ENCODE measurements around the gene CAMK1D. TPM values are rescaled to one million over a fixed set of nuclear protein-coding genes. Genes with fewer than 3 reads are reported as not detected.

The CAMK1D gene
- total RNA-seq, 4 donors from 2014 or later: 5.6 to 23.9 (median 7.4) TPM

DNA sequence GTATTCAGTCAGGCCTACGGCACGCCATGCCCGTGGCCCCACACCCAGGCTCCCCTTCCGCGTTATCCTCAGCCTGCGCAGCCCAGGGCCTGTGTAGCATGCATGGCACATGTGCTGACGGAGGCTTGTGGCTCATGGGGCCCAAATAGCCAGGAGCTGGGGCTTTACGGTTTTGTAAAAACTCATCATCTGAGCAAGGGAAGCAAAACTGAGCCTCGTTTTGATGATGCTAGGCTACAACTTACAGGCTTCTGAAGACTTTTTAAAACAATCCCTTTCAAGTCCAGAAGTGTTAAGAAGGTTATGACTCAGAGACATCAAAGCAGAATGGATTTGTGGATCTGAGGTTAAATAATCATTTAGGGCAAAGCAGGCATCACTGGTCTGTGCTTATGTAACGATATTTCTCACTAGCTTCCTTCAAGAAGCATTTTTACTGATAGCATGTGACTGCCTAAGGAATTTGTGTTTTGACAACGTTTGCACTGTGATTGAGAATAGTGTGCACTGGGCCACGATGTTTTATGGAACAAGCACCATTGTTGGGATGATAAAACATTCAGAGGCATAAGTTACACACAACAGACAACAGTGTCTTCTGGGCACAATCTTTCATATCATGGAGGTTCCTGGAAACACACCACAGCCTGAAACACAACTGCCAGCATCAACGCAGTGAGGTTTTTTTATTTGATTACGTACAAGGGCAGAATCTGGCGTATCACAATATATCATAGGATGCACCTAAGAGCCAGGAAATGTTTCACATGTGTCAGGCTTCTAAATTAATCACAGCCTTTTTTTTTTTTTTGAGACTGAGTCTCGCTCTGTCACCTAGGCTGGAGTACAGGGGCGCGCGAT is 377.9 kb downstream of the CAMK1D start:
- H3K9me3 ChIP-seq: no peaks in the 10 kb centered on the region

DNA sequence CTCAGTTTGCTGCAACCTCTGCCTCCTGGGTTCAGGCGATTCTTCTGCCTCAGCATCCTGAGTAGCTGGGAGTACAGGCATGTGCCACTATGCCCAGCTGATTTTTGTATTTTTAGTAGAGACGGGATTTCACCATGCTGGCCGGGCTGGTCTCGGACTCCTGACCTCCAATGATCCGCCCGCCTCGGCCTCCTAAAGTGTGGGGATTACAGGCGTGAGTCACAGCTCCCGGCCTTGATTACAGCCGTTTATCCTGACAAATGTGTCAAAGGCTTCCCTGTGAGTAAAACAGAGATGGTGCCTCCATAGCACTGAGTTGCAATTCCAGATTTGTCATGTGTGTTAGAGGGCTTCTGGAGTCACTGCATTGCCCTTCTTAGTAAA is 378.5 kb downstream of the CAMK1D start:
- TF ChIP-seq, protein P1, sequence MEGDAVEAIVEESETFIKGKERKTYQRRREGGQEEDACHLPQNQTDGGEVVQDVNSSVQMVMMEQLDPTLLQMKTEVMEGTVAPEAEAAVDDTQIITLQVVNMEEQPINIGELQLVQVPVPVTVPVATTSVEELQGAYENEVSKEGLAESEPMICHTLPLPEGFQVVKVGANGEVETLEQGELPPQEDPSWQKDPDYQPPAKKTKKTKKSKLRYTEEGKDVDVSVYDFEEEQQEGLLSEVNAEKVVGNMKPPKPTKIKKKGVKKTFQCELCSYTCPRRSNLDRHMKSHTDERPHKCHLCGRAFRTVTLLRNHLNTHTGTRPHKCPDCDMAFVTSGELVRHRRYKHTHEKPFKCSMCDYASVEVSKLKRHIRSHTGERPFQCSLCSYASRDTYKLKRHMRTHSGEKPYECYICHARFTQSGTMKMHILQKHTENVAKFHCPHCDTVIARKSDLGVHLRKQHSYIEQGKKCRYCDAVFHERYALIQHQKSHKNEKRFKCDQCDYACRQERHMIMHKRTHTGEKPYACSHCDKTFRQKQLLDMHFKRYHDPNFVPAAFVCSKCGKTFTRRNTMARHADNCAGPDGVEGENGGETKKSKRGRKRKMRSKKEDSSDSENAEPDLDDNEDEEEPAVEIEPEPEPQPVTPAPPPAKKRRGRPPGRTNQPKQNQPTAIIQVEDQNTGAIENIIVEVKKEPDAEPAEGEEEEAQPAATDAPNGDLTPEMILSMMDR (IDR thresholded peaks at IDR 0.05): no peak
- TF ChIP-seq POLR2A (IDR thresholded peaks at IDR 0.05): no peak
- DNase-seq: peak in 2 of 3 donors; percentile 59 to 79
- H3K9me3 ChIP-seq: no peaks in the 10 kb centered on the region

More for the DNA sequence above, 377.9 kb downstream of the CAMK1D start:
- H3K4me3 ChIP-seq: no peak overlapping the region
- TF ChIP-seq, protein P1 (IDR thresholded peaks at IDR 0.05): no peak
- TF ChIP-seq POLR2A (IDR thresholded peaks at IDR 0.05): no peak
- peak overlapping the region in 1 of 4 donors; percentile 24 for H3K27ac ChIP-seq
- H3K36me3 ChIP-seq: no peaks in the 10 kb centered on the region
- H3K4me1 ChIP-seq: peaks cover 0 to 9% (median 0%) of the 10 kb centered on the region in 4 donors
- H3K27me3 ChIP-seq: no peaks in the 10 kb centered on the region
- DNase-seq: no peak

DNA sequence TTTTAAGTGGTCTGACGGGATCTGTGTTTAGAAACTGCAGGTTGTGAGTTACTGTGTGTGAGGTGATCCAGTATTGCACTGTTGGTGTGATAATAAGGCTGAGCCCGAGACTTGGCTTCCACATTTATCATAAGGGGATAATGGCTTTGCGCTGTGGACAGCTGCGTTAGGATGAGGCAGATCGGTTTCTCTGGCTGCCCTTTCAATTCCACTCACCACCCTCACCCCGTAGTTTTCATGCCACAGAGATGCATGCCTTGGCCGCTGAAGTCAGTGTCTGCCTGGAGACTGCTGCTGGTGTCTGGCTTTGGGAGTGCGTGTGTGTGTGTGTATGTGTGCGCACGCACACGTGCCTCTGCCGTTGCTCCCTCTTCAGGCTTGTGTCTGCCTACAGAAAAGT is 379.1 kb downstream of the CAMK1D start:
- H3K4me1 ChIP-seq: peaks cover 0 to 9% (median 0%) of the 10 kb centered on the region in 4 donors
- H3K27ac ChIP-seq: peak overlapping the region in 1 of 4 donors; percentile 24
- H3K4me3 ChIP-seq: no peak overlapping the region
- TF ChIP-seq, protein P1 (IDR thresholded peaks at IDR 0.05): no peak
- no peaks in the 10 kb centered on the region for H3K36me3 ChIP-seq
- no peaks in the 10 kb centered on the region for H3K9me3 ChIP-seq
- DNase-seq: no peak
- no peaks in the 10 kb centered on the region for H3K27me3 ChIP-seq

More for the DNA sequence above, 378.5 kb downstream of the CAMK1D start:
- H3K4me1 ChIP-seq: peaks cover 0 to 9% (median 0%) of the 10 kb centered on the region in 4 donors
- H3K27ac ChIP-seq: peak overlapping the region in 1 of 4 donors; percentile 24
- no peaks in the 10 kb centered on the region for H3K27me3 ChIP-seq
- H3K36me3 ChIP-seq: no peaks in the 10 kb centered on the region
- H3K4me3 ChIP-seq: no peak overlapping the region

DNA sequence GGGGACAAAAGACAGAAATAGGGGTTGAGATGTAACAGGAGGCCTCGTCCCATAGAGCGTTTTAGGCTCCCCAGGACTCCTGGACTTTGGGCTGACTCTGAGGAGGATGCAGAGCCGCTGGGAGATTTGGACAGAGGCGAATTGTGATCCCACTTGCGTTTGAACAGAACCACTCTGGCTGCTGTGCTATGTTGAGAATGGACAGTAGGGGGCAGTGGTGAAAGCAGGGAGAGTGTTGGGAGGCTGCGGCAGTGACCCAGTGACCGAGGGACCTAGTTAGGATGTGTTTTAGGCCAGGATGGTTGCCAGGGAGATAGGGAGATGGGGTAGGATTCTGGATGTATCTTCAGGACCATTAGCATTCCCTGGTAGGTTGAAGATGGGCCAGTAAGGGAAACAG is 380.5 kb downstream of the CAMK1D start:
- Histone ChIP-seq H3K4me3 (no peak overlapping the region), H3K36me3 (no peaks in the 10 kb centered on the region), H3K27me3 (no peaks in the 10 kb centered on the region), H3K4me1 (peaks cover 0 to 9% (median 0%) of the 10 kb centered on the region in 4 donors), H3K27ac (no peak overlapping the region), H3K9me3 (no peaks in the 10 kb centered on the region)
- no peak for DNase-seq
- TF ChIP-seq, protein P1 (IDR thresholded peaks at IDR 0.05): peak in 1 of 6 experiments; percentile 21
- TF ChIP-seq POLR2A (IDR thresholded peaks at IDR 0.05): no peak

DNA sequence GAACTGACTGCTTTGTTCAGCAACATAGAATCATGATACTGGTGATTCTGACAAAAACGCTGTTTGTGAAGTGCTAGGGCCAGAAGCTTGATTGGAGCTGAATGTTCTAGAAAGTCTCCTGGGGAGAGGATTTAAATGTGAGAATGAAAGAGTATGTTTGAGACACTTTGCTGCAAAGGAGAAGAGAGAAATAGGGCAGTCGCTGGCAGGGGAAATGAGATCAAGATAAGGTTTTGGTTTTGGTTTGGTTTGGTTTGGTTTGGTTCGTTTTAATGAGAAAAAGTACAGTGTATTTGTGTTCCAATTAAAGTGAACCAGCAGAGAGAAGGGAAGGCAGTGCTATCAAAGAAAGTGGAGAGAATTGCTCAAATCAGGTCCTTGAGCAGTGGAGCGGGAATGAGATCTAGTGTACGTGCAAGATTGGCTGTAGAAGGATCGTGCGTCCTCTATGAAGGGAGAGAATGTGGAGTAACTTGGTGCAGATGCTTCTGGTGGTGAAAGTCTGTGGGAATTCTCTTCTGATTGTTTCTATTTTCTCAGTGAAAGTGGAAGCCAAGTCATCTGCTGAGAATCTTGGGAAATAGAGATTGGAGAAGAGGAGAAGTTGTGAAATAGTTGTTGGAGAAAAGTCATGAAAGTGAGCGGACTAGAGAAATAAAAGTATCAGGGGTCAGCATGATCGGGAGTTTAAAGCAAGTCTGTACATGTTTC is 381.6 kb downstream of the CAMK1D start:
- no peaks in the 10 kb centered on the region for H3K27me3 ChIP-seq
- H3K9me3 ChIP-seq: no peaks in the 10 kb centered on the region
- DNase-seq: no peak
- no peaks in the 10 kb centered on the region for H3K36me3 ChIP-seq
- H3K4me3 ChIP-seq: no peak overlapping the region
- no peak for TF ChIP-seq POLR2A (IDR thresholded peaks at IDR 0.05)
- TF ChIP-seq, protein P1 (IDR thresholded peaks at IDR 0.05): no peak
- H3K4me1 ChIP-seq: peaks cover 0 to 9% (median 0%) of the 10 kb centered on the region in 4 donors
- H3K27ac ChIP-seq: peak overlapping the region in 2 of 4 donors; percentile 1 to 21
